ENCODE data around the gene FBXO31. TPM values are rescaled to one million over a fixed set of nuclear protein-coding genes. Genes with fewer than 3 reads are reported as not detected.

Gene FBXO31, protein sequence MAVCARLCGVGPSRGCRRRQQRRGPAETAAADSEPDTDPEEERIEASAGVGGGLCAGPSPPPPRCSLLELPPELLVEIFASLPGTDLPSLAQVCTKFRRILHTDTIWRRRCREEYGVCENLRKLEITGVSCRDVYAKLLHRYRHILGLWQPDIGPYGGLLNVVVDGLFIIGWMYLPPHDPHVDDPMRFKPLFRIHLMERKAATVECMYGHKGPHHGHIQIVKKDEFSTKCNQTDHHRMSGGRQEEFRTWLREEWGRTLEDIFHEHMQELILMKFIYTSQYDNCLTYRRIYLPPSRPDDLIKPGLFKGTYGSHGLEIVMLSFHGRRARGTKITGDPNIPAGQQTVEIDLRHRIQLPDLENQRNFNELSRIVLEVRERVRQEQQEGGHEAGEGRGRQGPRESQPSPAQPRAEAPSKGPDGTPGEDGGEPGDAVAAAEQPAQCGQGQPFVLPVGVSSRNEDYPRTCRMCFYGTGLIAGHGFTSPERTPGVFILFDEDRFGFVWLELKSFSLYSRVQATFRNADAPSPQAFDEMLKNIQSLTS
- total RNA-seq, result 44.6 TPM

DNA sequence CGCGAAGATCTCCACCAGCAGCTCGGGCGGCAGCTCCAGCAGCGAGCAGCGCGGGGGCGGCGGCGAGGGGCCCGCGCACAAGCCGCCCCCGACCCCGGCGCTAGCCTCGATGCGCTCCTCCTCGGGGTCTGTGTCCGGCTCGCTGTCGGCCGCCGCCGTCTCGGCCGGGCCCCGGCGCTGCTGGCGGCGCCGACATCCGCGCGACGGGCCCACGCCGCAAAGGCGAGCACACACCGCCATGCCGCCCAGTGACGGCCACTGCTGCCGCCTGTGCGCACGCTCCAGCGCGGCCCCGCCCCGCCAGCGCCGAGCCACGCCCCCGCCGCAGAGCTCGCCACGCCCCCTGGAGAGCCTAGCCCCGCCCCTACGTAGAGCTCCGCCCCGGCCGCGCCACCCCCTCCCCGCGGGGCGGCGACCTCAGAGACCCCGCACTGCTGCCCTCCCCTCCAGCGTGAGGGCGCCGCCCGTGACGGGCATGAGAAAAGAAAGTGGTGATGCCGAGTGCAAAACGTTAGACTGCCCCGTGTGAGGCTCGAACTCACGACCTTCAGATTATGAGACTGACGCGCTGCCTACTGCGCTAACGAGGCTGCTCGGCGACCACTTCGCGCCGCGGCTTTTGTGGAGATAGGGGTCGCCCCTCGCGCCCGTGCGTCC is at the start of gene FBXO31:
TSS of gene FBXO31 (minus strand) at position 272 of the 657 bp plus-strand sequence. CDS start at position 240, 32 bp downstream.
- ATAC-seq (peak; percentile 80), DNase-seq (ENCODE audit: low spot score) (peak; percentile 92)

DNA sequence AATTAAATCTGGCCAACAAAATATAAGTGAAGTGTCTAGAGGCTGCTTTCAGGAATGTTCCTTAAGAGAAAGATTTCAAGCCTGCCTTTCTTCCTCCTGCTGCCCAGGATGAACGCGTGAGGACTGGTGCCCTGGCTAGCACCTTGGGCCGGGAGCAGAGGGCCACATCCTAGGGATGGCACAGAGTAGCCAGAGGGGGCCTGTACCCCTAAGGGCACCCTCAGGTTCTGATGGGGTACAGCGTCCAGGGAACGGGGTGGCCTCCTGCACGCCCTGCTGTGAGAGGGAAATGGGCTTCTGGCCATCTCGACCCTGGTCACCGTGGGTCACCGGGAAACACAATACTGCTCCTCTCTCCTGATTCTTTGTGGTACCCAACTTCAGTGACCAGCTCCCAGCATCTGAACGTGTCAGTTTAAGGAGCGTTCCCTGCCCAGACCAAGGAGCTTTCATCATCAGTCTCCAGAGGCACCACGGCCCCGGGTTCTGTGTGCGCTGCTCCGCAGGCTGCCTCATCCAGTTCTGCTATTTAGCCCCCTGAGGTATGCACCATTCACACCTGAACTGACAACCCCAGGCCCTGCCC is 48.8 kb upstream of the FBXO31 start:
- ATAC-seq, result no peak
- no peak for DNase-seq (ENCODE audit: low spot score)

DNA sequence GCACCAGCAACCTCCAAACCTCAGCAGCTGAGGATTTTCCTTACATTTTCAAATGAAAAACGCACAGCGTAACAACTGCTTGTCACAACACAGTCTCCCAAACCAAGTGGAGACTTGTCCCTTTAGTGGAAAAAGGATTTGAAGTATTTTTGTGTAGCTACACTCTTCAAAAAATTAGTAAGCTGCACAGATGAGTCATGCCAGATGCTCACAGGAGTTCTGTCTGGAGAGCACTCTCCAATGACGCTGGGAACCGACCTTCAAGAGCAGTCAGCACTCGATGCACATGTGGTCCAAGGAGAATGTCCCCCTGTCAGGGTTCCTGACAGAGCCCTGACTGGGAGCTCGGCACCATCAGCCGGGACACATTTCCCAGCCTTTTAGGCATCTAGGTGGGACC is 48.4 kb upstream of the FBXO31 start:
- ATAC-seq, result no peak
- DNase-seq (ENCODE audit: low spot score), result no peak

DNA sequence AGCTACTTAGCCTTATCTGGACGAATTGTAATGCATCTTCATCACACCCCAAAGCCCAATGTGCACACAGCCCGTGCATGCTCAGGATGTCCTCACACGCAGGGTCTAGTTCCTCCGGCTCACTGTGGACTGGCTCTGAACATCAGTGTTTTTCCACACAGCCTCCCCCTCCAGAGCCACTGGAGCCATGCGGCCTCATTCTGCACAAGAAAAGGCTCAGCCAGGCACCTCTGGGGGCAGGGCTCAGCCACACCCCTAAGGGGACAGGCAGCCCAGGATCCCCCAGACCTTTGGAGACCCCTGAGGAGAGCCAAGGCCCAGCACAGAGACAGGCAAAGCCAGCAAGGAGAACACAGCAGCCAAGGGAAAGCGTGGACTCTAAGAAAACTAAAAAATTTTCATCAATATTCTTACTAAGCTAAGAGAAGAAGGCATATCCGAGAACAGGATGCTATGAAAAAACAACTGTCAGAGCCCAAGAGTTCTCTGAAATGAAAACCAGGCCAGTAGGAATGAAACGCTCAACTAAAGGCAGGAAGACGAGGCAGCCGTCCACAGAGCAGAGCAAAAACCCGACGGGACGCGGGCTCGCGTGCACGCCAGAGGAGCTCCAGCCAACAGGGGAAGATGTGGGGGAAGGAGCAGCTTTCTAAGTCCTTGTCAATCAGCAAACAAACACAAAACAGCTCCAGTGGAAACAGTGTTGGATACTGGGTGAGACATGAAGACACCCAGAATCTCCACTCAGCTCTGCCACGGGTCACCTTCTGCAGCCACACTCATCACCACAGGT is 43.0 kb upstream of the FBXO31 start:
- no peak for ATAC-seq
- no peak for DNase-seq (ENCODE audit: low spot score)

DNA sequence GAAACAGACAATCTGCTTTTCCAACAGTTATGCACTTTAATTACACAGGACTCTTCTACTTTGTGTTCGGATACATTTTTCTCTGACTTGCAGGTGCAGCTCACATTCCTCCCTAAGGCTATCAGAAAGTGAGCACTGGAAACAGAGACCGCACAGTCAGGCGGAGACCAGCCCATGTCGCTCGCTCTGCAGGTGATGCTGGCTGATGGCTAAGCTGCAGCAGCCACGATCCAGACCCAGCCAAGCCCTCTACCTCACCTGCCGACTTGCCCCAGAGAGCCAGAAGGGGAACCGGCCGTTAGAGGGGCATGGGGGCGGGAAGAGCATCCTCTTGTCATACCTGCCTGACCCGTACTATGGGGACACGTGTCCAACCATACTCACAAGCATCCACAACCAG is 42.4 kb upstream of the FBXO31 start:
- ATAC-seq, result no peak
- DNase-seq (ENCODE audit: low spot score), result no peak

DNA sequence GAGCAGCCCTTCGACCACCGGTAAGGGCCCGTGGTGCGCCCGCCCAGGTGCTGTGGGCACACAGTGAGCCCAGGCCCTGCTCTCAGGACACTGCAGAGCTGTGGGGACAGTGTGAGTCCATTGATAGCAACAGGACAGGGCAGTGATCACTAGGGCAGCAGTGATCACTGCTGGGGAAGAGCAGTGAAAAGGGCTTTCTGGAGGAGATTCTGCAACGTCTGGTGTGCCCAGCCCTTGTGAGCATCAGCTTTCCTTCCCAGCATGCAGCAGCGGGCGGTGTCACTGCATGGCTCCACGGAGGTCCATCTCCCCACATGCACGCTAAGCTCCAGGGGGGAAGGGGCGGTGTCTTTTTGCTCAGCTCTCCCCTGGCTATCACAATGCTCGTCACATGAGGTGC is 40.7 kb upstream of the FBXO31 start:
- ATAC-seq (no peak), DNase-seq (ENCODE audit: low spot score) (no peak)

DNA sequence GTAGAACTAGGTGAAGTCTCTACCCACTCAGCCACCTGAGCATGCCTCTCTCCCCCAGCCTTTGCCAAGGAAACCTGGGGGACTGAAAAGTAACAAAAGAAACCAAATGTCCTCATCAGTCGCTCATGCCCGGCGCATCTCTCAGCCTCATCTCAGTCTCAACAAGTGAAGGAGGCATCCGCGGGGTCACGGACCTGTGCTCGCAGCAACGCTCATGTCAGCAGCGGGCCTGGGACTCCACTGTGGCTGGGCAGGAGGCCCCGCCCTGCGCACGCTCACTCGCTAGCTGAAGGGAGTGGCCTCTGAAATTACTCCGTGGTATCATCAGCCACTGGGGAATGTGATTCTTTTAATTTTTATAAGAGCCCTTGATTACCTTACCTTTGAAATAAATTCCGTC is 39.9 kb upstream of the FBXO31 start:
- DNase-seq (ENCODE audit: low spot score) (no peak), ATAC-seq (no peak)

DNA sequence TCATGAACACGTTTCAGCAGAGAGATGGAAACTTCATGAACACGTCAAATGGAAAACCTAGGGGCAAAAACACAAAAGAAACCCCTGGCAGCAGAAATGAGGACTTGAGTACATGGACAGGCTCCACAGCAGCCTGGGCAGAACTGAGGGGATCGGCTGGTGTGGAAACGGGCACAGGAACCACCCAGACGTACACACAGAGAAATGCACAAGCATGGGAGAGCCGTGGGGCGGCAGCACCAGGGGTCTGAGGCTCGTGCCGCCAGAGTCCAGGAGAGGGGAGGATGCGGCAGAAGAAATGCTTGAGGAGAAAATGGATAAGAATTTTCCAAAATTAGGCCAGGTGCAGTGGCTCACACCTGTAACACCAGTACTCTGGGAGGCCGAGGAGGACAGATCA is 38.5 kb upstream of the FBXO31 start:
- ATAC-seq, result no peak
- DNase-seq (ENCODE audit: low spot score), result no peak

DNA sequence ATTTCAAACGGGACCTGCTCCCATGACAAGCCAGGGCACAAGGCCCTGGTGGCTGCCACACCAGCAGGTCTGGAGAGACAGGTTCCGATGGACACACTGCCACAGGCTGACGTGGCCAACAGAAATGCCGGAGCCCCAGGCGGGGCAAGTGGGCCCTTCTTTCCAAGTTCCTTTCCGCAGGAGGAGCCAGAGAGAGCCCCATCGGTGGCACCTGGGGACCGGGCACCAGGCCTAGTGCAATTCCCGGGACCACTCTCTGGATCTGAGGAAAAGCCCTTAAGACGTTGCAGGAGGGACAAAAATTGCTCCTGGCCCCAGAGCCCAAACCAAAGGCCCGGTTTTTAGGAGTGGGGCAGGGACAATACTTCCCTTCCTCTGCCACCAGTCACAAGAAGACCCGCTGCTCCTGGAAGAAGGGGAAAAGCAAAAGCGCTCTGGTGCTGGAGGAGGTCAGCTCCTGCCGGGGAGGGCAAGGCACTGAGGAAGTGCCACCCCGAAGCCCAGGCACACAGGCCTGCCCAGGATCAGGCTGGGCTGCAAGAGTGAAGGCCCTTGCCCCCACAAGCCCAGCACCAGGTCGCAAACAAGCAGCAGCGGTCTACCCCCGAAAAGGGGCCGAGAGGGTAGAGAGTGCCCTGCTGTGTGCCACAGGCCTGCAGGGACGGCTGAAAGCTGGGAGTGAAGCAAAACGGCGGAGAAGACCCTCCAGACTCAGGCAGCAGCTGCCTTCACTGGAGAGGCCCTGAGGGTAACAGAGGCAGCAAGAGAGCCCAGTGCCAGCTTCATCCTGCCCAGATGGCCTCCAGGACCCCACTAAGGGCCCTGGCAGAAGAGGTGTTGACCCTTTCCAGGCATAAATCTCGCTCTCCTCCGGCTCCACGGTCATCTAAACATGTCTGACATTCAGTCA is 37.7 kb upstream of the FBXO31 start:
- ATAC-seq, result no peak
- no peak for DNase-seq (ENCODE audit: low spot score)

DNA sequence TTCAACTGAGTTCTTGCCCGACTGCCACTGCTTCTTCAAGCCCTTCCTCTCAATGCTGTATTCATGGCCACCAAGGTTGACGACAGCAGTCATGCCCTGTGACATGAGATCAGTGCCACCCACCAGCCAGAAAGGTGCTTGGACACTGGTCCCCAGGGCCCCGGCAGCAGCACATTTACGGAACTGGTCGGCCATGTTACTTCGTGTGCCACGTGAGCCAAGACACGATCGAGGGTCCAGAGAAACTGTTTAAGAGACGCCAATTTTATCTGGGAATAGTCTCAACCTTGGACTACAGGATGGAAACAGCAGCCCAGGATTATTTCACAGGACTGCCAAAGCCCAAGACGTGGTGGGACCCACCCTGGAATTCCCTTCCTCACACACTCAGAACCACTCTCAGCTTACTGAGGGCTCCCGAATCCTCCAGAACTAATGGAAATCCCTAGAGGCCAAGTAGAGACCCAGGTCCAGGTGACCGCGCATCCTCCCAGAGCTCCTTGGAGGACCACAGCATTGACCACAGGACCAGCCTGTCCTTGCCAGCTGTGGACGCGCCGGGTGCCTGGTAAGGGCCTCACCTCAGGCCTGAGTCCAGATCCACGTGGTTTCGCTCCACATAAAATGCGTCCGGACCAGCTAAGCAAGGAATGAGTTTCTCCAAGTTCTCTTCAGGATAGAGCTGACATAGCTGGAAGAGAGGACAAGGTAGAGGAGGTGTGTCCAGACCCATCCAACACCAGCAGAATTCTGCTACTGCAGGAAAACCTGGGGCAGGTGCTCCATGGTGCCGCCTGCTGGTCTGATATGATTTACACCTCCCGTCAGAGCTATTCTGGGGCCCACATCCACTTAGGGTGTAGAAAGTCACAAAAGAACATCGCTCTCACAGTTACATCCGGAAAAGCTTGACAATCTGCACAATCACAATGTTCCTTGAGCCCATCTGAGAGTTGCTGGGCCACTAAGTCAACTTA is 36.7 kb upstream of the FBXO31 start:
- ATAC-seq (peak; percentile 47), DNase-seq (ENCODE audit: low spot score) (no peak)

DNA sequence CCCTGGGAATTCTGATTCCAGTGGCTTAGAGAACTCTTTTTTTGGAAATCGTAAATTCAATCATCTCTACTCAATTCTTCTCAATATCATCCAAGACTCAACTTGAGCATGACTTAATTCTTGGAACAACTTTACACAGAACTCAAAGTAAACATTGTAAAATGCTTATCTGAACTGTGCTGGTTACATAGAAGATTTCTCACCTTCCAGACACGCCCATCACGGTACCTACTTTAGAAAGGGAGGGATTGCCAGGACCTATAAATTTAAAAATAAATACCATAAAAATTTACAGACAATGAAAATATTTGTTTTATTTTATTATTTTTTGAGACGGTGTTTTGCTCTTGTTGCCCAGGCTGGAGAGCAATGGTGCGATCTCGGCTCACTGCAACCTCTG is 35.1 kb upstream of the FBXO31 start:
- DNase-seq (ENCODE audit: low spot score) (no peak), ATAC-seq (no peak)

DNA sequence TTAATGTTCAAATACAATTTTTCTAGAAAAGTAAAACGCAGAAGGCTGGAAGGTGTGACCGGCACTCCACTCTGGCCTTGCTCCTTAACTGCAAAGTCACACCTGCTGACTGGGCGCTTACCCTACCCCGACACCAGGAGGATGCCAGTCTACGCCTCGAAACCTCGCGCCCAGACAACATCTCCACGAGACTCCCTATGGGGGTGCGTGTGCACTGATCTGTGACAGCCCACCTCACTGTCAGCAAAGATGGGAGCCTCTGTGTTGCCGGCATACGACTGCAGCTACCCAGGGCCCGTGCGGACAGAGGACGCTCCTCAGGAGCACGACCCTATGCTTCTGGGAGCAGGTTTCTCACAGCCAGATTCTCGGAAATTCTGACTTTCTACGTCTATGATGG is 34.6 kb upstream of the FBXO31 start:
- no peak for ATAC-seq
- no peak for DNase-seq (ENCODE audit: low spot score)

DNA sequence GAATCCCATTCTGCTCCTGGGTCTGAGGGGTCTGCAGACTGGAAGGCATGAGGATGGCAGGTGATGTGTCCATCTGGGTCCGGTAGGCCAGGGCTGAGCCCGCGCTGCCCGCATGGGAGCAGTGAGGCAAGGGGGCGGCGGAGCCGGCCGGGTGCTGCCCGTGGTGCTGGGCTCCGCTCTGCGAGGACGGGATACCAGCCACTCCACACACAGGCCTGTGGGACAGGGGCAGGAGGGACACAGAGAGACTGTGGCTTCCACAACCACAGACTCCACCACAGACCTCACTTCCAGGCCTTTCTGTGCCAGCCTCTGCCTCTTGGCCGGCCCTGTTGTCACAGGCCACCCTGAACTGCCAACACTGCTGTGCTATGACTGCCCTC is 33.9 kb upstream of the FBXO31 start:
- peak; percentile 32 for ATAC-seq

DNA sequence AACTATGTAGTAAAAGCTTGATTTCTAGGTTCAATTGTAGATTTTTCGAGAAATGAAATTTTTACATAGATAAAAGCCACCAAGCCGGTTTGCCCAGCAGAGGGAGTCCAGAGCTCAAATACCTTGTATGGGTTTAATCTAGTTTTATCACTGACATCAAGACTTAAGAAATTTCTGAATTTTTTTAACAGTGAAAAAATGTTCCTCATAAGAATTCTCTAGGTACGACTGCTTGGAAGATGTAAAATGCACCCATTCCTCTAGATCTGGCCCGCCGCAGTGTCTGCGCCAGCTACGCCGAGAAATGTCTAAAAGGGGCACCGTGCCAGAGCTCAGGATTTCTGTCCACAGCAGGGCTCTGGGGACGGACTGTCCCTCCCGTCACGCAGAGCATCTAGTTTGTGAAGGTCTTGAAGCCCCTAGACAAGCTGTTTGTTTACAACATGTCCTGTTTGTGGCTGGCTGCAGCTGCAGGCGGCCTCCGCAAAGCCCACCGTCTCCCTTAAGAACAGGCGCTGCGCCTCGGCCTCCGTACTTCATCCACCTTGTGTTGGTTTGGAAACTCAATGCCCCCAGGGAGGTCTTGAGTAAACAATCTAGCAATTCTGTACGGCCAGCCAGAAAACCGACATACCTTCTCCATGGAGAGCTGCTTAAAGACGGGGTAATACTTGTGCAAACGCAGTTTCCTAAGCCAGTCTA is 33.4 kb upstream of the FBXO31 start:
- ATAC-seq (peak; percentile 61), DNase-seq (ENCODE audit: low spot score) (no peak)

More for the DNA sequence above, 33.9 kb upstream of the FBXO31 start:
- no peak for DNase-seq (ENCODE audit: low spot score)

DNA sequence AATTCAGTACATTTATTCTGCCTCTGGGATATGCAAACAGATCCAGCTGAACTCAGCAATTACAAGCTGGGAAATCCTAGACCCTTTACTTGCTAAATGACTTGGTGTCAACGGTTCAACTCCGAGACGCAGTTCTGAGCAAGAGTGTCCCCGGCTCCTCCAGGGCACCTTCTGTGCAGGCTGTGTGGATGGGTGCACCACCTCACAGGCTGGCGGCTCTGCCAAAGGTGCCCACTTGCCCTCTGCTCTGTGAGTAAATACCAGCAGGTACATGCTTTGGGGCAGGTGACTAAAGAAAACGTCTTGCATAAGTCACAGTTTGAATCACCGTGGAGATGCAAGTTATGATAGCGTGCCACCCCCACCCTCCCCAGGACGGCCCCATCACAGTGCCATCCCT is 31.9 kb upstream of the FBXO31 start:
- no peak for ATAC-seq
- DNase-seq (ENCODE audit: low spot score), result no peak

DNA sequence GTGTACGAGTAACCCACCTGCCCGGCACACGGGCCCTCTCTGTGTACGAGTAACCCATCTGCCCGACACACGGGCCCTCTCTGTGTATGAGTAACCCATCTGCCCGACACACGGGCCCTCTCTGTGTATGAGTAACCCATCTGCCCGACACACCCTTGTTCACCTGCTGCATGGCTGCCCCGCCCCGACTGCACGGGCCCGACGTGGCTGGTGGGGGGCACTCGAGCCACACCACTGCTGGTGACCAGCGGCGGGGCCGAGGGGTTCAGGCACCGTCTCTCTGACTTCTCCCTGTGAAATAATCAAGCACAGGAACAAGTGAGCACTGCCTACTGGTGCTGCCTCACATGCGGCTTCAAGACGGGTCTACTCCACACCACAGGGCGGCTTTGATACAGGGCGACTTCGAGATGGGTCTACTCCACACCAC is 30.7 kb upstream of the FBXO31 start:
- ATAC-seq, result no peak

DNA sequence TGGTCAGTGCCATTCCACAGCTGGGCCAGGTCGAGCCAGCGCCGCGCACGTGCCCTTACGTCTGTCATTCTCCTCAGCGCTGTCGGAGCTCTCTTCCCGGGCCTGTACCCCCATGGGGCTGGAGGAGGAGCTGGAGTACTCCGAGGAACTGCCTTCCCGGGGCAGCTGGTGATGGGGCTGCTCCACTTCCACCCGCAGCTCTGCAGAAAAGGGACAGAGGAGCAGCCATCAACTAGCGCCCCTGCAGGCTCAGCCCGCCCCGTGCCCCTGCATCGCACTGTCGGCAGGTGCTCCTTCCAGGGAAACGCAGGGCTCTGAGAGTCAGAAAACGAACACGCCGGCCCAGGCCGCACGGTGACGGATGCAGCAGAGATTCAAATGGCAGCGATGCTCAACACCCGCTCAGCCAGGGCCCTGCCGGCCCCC is 29.4 kb upstream of the FBXO31 start:
- ATAC-seq (no peak), DNase-seq (ENCODE audit: low spot score) (no peak)

More for the DNA sequence above, 30.7 kb upstream of the FBXO31 start:
- no peak for DNase-seq (ENCODE audit: low spot score)

DNA sequence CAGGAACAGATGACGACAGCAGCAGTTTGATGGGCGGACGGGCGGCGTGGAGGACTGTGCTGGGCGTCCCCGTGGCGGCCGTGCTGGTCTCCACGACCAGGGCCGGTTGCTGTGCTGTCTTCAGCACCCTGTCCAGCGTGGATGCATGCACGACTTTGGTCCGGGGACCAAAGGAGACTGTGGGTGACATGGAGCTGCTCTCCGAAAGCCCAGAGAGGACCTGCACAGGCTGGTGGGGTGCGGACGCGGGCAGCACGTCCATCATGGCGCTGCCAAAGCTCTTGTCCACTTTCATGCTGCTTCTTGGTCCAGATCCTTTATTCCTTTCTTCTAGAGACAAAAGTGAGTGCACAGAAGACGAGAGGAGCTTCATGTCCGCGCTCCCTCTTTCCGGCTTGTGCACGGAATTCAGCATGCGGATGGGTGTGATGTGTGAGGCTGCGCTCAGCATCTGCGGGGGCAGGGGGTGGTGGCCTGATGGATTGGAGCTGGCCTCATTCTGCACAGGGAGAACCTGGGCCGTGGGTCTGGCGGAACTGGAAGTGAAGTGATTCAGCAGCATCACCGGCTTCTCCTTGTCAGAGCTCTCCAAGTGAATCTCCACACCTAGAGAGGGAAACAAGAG is 28.9 kb upstream of the FBXO31 start:
- ATAC-seq (no peak), DNase-seq (ENCODE audit: low spot score) (no peak)

Data from left lobe of liver (tissue), 2 donors.